HepG2 (cell line): ENCODE results near the gene SPRED3. TPM values are rescaled to one million over a fixed set of nuclear protein-coding genes. Genes with fewer than 3 reads are reported as not detected.

Experiments
- ATAC-seq: fragments of 200-7000 bp; cut with Tn5 transposase; 3 replicates; pipeline ENCODE4 v1.9.1; 2020; ENCODE audit warnings: mild to moderate bottlenecking, moderate library complexity
- BruUV-seq: library from RNA; stranded (reverse); fragments of 400-500 nt; replicated peaks from 2 replicates; lab custom pipeline; 2021; lab: Mats Ljungman, UMichigan
- CTCF ChIA-PET: fragments of 300-600 bp; formaldehyde crosslinking; extraction: SDS; loops from one replicate; lab custom pipeline; 2021; ENCODE audit warnings: low total read pairs, inconsistent platforms, low intra/inter-chr PET ratio; lab: Yijun Ruan, JAX
- POLR2A ChIA-PET: fragments of 350-600 bp; sonication (Branson Sonifier 250); formaldehyde crosslinking; loops from one replicate; lab custom pipeline; 2020; ENCODE audit warnings: antibody characterized with exemption, inconsistent platforms; lab: Yijun Ruan, JAX
- DNase-seq: peaks from one replicate; pipeline ENCODE4 v3.0.0-alpha.2; 2015; ENCODE audit warnings: low spot score
- FAIRE-seq: peaks from 3 replicates; lab custom pipeline; 2011; peaks lifted over from hg19 to GRCh38; lab: Jason Lieb, UNC
- H2AFZ ChIP-seq: one replicate; pipeline ENCODE4 v1.6.1; 2011; ENCODE audit warnings: low read length, inconsistent platforms
- H3K27ac ChIP-seq: fragments of 300-600 bp; 3 replicates; pipeline ENCODE4 v1.8.0; 2011; ENCODE audit warnings: mixed run types, mild to moderate bottlenecking, mixed read lengths, low read length, inconsistent platforms; ENCODE audit not compliant: insufficient read depth; ENCODE audit errors: extremely low read length
- H3K27me3 ChIP-seq, 2 experiments: fragments of 200-600 bp in 1 of 2; 2 replicates in 1 of 2; 3 replicates in 1 of 2; pipeline versions ENCODE4 v1.6.0 to v1.8.0; 2011; ENCODE audit warnings: low read length in 2 of 2, mild to moderate bottlenecking in 2 of 2, moderate library complexity in 2 of 2, inconsistent platforms in 1 of 2; ENCODE audit not compliant: insufficient read depth in 2 of 2, control insufficient read depth in 1 of 2
- H3K36me3 ChIP-seq, 2 experiments: fragments of 200-600 bp in 1 of 2; replicated peaks in 1 of 2; 2 replicates in 1 of 2; 3 replicates in 1 of 2; pipeline versions ENCODE4 v1.5.1 to v1.8.0; 2011; ENCODE audit warnings: low read length in 2 of 2, inconsistent platforms in 1 of 2; ENCODE audit not compliant: insufficient read depth in 2 of 2, control insufficient read depth in 1 of 2
- H3K4me1 ChIP-seq: 2 replicates; pipeline ENCODE4 v1.5.1; 2012; ENCODE audit warnings: low read length, inconsistent platforms; ENCODE audit not compliant: insufficient read depth
- H3K4me2 ChIP-seq: 2 replicates; pipeline ENCODE4 v1.6.0; 2011; ENCODE audit warnings: low read depth, low read length, inconsistent platforms
- H3K4me3 ChIP-seq, 3 experiments: fragments of 200-600 bp in 1 of 3; sonication (generic), shearing (Covaris generic) in 1 of 3; replicated peaks in 1 of 3; 2 replicates each; pipeline ENCODE4 v1.5.1; 2011 to 2016; ENCODE audit warnings: low read length in 3 of 3, inconsistent platforms in 2 of 3, low read depth in 2 of 3, mild to moderate bottlenecking in 2 of 3, control low read depth in 1 of 3, mixed read lengths in 1 of 3; ENCODE audit not compliant: insufficient read depth in 1 of 3
- H3K79me2 ChIP-seq: one replicate; pipeline ENCODE4 v1.6.1; 2011; ENCODE audit warnings: low read length, inconsistent platforms; ENCODE audit not compliant: insufficient read depth
- H3K9ac ChIP-seq: 2 replicates; pipeline ENCODE4 v1.6.0; 2011; ENCODE audit warnings: mild to moderate bottlenecking, low read depth, low read length, inconsistent platforms; ENCODE audit not compliant: insufficient read depth
- H3K9me3 ChIP-seq: 2 replicates; pipeline ENCODE4 v1.5.1; 2012; ENCODE audit warnings: mild to moderate bottlenecking, low read length
- H4K20me1 ChIP-seq: 2 replicates; pipeline ENCODE4 v1.6.0; 2011; ENCODE audit warnings: inconsistent platforms, mild to moderate bottlenecking, low read length, moderate library complexity; ENCODE audit not compliant: insufficient read depth
- HDAC2 ChIP-seq: sonication (generic); formaldehyde crosslinking; IDR thresholded peaks from 2 replicates; pipeline ENCODE4 v1.4.0; 2020; ENCODE audit warnings: missing genetic modification reagents
- NFRKB ChIP-seq: fragments of 450-650 bp; IDR thresholded peaks from 2 replicates; pipeline ENCODE4 v1.6.1; 2017
- SP2 ChIP-seq: sonication (generic); formaldehyde crosslinking; IDR thresholded peaks from 2 replicates; pipeline ENCODE4 v1.5.1; 2020; ENCODE audit warnings: mild to moderate bottlenecking, missing genetic modification reagents
- SRSF4 ChIP-seq: fragments of 200-400 bp; formaldehyde crosslinking; IDR thresholded peaks from one replicate; pipeline ENCODE4 v1.6.1; 2018; ENCODE audit warnings: mild to moderate bottlenecking, low read depth, low read length, moderate library complexity; ENCODE audit not compliant: poor library complexity, severe bottlenecking
- TOPORS ChIP-seq: sonication (generic); formaldehyde crosslinking; IDR thresholded peaks from 2 replicates; pipeline ENCODE4 v1.8.0; 2023; ENCODE audit warnings: mild to moderate bottlenecking, missing genetic modification reagents
- ZNF207 ChIP-seq: fragments of 450-650 bp; IDR thresholded peaks from 2 replicates; pipeline ENCODE4 v1.6.1; 2016; ENCODE audit warnings: antibody characterized with exemption, borderline replicate concordance
- ZNF230 ChIP-seq: sonication (generic); formaldehyde crosslinking; IDR thresholded peaks from 2 replicates; pipeline ENCODE4 v1.4.0; 2020; ENCODE audit warnings: mild to moderate bottlenecking, missing genetic modification reagents
- ZNF282 ChIP-seq: fragments of 450-650 bp; IDR thresholded peaks from 2 replicates; pipeline ENCODE4 v1.6.1; 2018; ENCODE audit not compliant: partially characterized antibody
- ZNF670 ChIP-seq: sonication (generic); formaldehyde crosslinking; IDR thresholded peaks from 2 replicates; pipeline ENCODE4 v1.8.0; 2022; ENCODE audit warnings: mild to moderate bottlenecking, missing genetic modification reagents, borderline replicate concordance
- ZNF768 ChIP-seq: sonication (generic); formaldehyde crosslinking; IDR thresholded peaks from 2 replicates; pipeline ENCODE4 v1.4.0; 2020; ENCODE audit warnings: missing genetic modification reagents
- WGBS: methylation state at CpG from one replicate; pipeline ENCODE4 v1.1.6; 2017; ENCODE audit warnings: low lambda C conversion rate; 5-methylcytosine and 5-hydroxymethylcytosine counted together
- in situ Hi-C: cut with HindIII; loops from 2 replicates; pipeline ENCODE4 v1.10.0; 2017; ENCODE audit warnings: low pct_unique_long_range_greater_than_20kb; ENCODE audit not compliant: extremely low pct_ligation_motif_present
- intact Hi-C: fragments of 100-400 bp; cut with micrococcal nuclease; formaldehyde crosslinking; loops from one replicate; pipeline ENCODE4 v1.10.0; 2022; ENCODE audit not compliant: unreplicated experiment
- polyA plus RNA-seq, 8 experiments: library from polyadenylated mRNA; depleted of rRNA in 3 of 8; stranded (reverse) in 7 of 8; unstranded in 1 of 8; fragments of >200 nt; fragmentation: Illumina TruSeq in 4 of 8; extraction: Trizol in 4 of 8; gene quantifications; 2 replicates each; pipeline versions ENCODE4 v1.2.1 to v1.2.3, GENCODE V29; 2011 to 2016; ENCODE audit warnings: low read depth in 4 of 8, missing spikeins in 1 of 8, mixed read lengths in 1 of 8; ENCODE audit not compliant: insufficient read depth in 1 of 8
- total RNA-seq, 5 experiments: library from RNA; depleted of rRNA; stranded (reverse); fragments of >200 nt; fragmentation: Illumina TruSeq; extraction: Trizol; gene quantifications; 2 replicates each; pipeline ENCODE4 v1.2.3, GENCODE V29; 2016; ENCODE audit warnings: low read depth in 1 of 5
- TF ChIP-seq, protein P1 (sequence below): sonication (generic); formaldehyde crosslinking; IDR thresholded peaks from 2 replicates; pipeline ENCODE4 v1.9.0; 2021; ENCODE audit warnings: mild to moderate bottlenecking, missing genetic modification reagents
- TF ChIP-seq, protein P2 (sequence below): IDR thresholded peaks from 2 replicates; pipeline ENCODE4 v1.6.1; 2016
- TF ChIP-seq, protein P3 (sequence below): sonication (generic); formaldehyde crosslinking; IDR thresholded peaks from 2 replicates; pipeline ENCODE4 v1.4.0; 2020; ENCODE audit warnings: mild to moderate bottlenecking, missing genetic modification reagents, borderline replicate concordance

Gene SPRED3
- total and polyA plus RNA-seq, 2 of the 13 experiments (the other 11 are each of a cell fraction or from before 2014, with no cell fraction given): 0.15 to 0.17 TPM

DNA sequence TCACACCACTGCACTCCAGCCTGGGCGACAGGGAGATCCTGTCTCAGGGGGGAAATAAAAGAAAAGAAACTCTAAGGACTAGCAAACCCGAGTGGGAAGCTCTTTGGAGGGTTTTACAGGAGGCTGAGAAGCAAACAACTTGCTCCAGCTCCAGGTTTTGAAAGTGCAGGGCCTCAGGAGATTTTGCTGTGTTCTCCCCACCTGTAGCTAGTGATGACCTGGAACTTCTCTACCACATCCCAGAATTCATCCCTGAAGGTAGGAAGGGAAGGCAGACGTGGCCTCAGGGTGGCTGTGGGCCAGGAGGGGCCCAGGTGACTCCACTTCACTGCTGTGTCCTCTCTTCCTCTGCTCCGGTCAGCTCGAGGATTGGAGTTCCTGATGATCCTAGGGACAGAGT lies 30.4 kb upstream of the SPRED3 start (continued):
- TF ChIP-seq, protein P1, sequence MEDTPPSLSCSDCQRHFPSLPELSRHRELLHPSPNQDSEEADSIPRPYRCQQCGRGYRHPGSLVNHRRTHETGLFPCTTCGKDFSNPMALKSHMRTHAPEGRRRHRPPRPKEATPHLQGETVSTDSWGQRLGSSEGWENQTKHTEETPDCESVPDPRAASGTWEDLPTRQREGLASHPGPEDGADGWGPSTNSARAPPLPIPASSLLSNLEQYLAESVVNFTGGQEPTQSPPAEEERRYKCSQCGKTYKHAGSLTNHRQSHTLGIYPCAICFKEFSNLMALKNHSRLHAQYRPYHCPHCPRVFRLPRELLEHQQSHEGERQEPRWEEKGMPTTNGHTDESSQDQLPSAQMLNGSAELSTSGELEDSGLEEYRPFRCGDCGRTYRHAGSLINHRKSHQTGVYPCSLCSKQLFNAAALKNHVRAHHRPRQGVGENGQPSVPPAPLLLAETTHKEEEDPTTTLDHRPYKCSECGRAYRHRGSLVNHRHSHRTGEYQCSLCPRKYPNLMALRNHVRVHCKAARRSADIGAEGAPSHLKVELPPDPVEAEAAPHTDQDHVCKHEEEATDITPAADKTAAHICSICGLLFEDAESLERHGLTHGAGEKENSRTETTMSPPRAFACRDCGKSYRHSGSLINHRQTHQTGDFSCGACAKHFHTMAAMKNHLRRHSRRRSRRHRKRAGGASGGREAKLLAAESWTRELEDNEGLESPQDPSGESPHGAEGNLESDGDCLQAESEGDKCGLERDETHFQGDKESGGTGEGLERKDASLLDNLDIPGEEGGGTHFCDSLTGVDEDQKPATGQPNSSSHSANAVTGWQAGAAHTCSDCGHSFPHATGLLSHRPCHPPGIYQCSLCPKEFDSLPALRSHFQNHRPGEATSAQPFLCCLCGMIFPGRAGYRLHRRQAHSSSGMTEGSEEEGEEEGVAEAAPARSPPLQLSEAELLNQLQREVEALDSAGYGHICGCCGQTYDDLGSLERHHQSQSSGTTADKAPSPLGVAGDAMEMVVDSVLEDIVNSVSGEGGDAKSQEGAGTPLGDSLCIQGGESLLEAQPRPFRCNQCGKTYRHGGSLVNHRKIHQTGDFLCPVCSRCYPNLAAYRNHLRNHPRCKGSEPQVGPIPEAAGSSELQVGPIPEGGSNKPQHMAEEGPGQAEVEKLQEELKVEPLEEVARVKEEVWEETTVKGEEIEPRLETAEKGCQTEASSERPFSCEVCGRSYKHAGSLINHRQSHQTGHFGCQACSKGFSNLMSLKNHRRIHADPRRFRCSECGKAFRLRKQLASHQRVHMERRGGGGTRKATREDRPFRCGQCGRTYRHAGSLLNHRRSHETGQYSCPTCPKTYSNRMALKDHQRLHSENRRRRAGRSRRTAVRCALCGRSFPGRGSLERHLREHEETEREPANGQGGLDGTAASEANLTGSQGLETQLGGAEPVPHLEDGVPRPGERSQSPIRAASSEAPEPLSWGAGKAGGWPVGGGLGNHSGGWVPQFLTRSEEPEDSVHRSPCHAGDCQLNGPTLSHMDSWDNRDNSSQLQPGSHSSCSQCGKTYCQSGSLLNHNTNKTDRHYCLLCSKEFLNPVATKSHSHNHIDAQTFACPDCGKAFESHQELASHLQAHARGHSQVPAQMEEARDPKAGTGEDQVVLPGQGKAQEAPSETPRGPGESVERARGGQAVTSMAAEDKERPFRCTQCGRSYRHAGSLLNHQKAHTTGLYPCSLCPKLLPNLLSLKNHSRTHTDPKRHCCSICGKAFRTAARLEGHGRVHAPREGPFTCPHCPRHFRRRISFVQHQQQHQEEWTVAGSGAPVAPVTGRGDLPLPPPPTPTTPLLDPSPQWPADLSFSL: no peak
- TF ChIP-seq TOPORS (CRISPR knock-in tag): no peak

DNA sequence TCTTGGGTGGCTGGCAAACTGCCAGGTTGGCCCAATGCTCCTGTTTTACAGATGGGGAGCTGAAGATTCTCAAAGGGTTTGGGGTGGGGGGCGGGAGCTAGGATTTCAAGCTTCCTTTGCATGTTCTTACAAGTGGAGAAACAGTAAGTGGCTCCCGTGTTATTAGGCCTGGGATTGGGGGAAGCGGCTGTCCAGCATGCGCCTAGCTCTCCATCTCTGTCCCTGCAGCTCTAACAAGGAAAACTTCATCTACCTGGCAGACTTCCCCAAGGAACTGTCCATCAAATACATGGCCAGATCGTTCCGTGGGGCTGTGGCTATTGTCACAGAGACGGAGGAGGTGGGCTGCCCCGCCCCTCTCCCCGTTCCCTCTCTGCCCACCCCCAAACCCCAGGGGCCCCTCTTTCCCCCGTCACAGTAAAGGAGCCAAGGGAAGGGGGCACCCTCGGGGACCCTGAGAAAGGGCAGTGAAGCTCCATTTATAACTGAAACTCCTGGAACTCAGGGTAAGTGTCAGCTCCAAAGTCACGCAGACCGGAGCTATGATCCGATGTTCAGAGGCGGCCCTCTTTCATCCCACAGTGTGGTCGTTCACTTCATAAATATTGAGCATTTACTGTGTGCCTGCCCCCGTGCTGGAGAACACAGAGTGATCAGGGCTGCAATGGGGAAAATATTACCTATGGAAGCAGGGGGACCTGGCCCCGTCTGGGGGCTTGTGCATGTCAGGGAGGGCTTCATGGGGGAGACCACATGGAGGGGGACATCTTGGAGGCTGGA lies 29.1 kb upstream of the SPRED3 start:
- FAIRE-seq: no peak
- BruUV-seq: no TSS peak
- 24% methylated on average over 12 of the region's 18 CpGs for WGBS
- Histone ChIP-seq H3K27me3 (peaks cover 17 to 53% of the 10 kb centered on the region in 2 experiments), H3K9me3 (no peaks in the 10 kb centered on the region), H3K79me2 (no peaks in the 10 kb centered on the region), H3K9ac (no peak overlapping the region), H3K36me3 (no peaks in the 10 kb centered on the region), H3K4me1 (peaks cover 23% of the 10 kb centered on the region), H3K4me2 (no peak overlapping the region), H2AFZ (no peak overlapping the region), H3K27ac (no peak overlapping the region), H4K20me1 (no peaks in the 10 kb centered on the region), H3K4me3 (no peak overlapping the region)
- ATAC-seq: no peak
- no peak for DNase-seq
- CTCF ChIA-PET: no interaction called here
- in situ Hi-C loops (no loop called here), intact Hi-C loops (no loop called here)
- POLR2A ChIA-PET: interaction anchor here (0.6 to 2.2 kb wide), 3 partner anchors 15 to 32 kb away, joined by 3 to 6 read pairs (median 3); partner anchors contain the start of gene PSMD8
- no peak for TF ChIP-seq ZNF768 (CRISPR knock-in tag)
- no peak for TF ChIP-seq NFRKB
- no peak for TF ChIP-seq ZNF670 (CRISPR knock-in tag)
- TF ChIP-seq, protein P2, sequence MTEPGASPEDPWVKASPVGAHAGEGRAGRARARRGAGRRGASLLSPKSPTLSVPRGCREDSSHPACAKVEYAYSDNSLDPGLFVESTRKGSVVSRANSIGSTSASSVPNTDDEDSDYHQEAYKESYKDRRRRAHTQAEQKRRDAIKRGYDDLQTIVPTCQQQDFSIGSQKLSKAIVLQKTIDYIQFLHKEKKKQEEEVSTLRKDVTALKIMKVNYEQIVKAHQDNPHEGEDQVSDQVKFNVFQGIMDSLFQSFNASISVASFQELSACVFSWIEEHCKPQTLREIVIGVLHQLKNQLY (CRISPR knock-in tag): no peak
- TF ChIP-seq, protein P3, sequence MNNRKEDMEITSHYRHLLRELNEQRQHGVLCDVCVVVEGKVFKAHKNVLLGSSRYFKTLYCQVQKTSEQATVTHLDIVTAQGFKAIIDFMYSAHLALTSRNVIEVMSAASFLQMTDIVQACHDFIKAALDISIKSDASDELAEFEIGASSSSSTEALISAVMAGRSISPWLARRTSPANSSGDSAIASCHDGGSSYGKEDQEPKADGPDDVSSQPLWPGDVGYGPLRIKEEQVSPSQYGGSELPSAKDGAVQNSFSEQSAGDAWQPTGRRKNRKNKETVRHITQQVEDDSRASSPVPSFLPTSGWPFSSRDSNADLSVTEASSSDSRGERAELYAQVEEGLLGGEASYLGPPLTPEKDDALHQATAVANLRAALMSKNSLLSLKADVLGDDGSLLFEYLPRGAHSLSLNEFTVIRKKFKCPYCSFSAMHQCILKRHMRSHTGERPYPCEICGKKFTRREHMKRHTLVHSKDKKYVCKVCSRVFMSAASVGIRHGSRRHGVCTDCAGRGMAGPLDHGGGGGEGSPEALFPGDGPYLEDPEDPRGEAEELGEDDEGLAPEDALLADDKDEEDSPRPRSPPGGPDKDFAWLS: no peak
- no peak for TF ChIP-seq ZNF282
- TF ChIP-seq ZNF207: no peak
- no peak for TF ChIP-seq SRSF4
- TF ChIP-seq ZNF230 (CRISPR knock-in tag): no peak
- TF ChIP-seq HDAC2 (CRISPR knock-in tag): no peak
- no peak for TF ChIP-seq SP2 (CRISPR knock-in tag)
